DOHH2 (cell line): Measurements from ENCODE around the gene SPRR2F.

ENCODE experiments used
- H3F3A ChIP-seq: fragments of 200-600 bp; sonication (generic), shearing (Covaris generic); 2 replicates; pipeline ENCODE4 v1.6.0; 2016; ENCODE audit warnings: antibody characterized with exemption, mild to moderate bottlenecking; ENCODE audit not compliant: control insufficient read depth, insufficient read depth
- H3K27ac ChIP-seq: fragments of 200-600 bp; sonication (generic); 2 replicates; pipeline ENCODE4 v1.5.1; 2014; ENCODE audit warnings: low read depth, mild to moderate bottlenecking, low read length, moderate library complexity
- H3K27me3 ChIP-seq: fragments of 200-600 bp; sonication (generic); 2 replicates; pipeline ENCODE4 v1.6.1; 2014; ENCODE audit warnings: mild to moderate bottlenecking, low read length, mixed read lengths; ENCODE audit not compliant: control insufficient read depth
- H3K36me3 ChIP-seq: fragments of 200-600 bp; sonication (generic); 2 replicates; pipeline ENCODE4 v1.6.1; 2014; ENCODE audit warnings: mild to moderate bottlenecking, low read length, moderate library complexity, mixed read lengths; ENCODE audit not compliant: control insufficient read depth
- H3K4me1 ChIP-seq: fragments of 200-600 bp; sonication (generic); 2 replicates; pipeline ENCODE4 v1.6.1; 2014; ENCODE audit warnings: mild to moderate bottlenecking, low read length, mixed read lengths; ENCODE audit not compliant: control insufficient read depth
- H3K4me2 ChIP-seq: fragments of 200-600 bp; sonication (generic); 2 replicates; pipeline ENCODE4 v1.6.0; 2014; ENCODE audit warnings: mild to moderate bottlenecking, low read length, moderate library complexity
- H3K4me3 ChIP-seq: fragments of 200-600 bp; sonication (generic); 2 replicates; pipeline ENCODE4 v1.5.1; 2014; ENCODE audit warnings: mild to moderate bottlenecking, low read length, mixed read lengths
- H3K79me2 ChIP-seq: fragments of 200-600 bp; sonication (generic); 2 replicates; pipeline ENCODE4 v1.6.1; 2014; ENCODE audit warnings: mild to moderate bottlenecking, low read length, mixed read lengths; ENCODE audit not compliant: control insufficient read depth
- H3K9me2 ChIP-seq: fragments of 200-600 bp; sonication (generic); replicated peaks from 2 replicates; pipeline ENCODE4 v1.6.1; 2014; ENCODE audit warnings: mild to moderate bottlenecking, low read length, mixed read lengths; ENCODE audit not compliant: control insufficient read depth
- H3K9me3 ChIP-seq: fragments of 200-600 bp; sonication (generic); 2 replicates; pipeline ENCODE4 v1.6.1; 2014; ENCODE audit warnings: antibody characterized with exemption, low read length, mixed read lengths; ENCODE audit not compliant: control insufficient read depth, insufficient read depth
- H4K20me1 ChIP-seq: fragments of 200-600 bp; sonication (generic); 2 replicates; pipeline ENCODE4 v1.6.0; 2014; ENCODE audit warnings: low read depth, mild to moderate bottlenecking, antibody characterized with exemption, low read length, moderate library complexity; ENCODE audit not compliant: control insufficient read depth, insufficient read depth
- EZH2phosphoT487 ChIP-seq: fragments of 200-600 bp; sonication (generic); IDR thresholded peaks from 2 replicates; pipeline ENCODE4 v1.6.1; 2017; ENCODE audit warnings: borderline replicate concordance, mild to moderate bottlenecking, antibody characterized with exemption, low read length, moderate library complexity, mixed read lengths
- TF ChIP-seq, protein P1 (sequence below): fragments of 200-600 bp; sonication (generic); IDR thresholded peaks from one replicate; pipeline ENCODE4 v1.5.1; 2014; ENCODE audit warnings: antibody characterized with exemption, mild to moderate bottlenecking, low read depth, low read length; ENCODE audit not compliant: poor library complexity, severe bottlenecking

The SPRR2F gene, protein sequence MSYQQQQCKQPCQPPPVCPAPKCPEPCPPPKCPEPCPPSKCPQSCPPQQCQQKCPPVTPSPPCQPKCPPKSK

DNA sequence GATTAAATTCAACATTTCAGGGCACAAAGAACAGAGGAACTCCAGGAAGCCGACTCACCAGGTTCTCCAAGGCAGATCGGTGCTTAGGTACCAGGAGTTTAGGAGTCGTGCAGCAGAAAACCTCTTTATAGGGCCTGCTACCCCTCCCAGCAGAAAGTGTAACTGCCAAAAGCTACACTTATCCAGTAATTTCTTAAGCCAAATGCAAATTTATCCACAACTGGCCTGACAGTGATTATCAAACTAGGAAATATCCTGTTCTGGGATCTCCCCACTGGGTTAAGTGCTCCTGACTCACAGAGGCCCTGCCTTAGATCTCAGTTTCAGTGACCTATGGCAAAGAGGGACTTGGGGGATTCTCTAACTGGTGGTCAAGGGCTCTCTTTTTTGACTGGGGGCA, at the start of gene SPRR2F:
TSS of gene SPRR2F (minus strand) at position 101 of the 400 bp plus-strand sequence. CDS start 783 bp downstream, outside the sequence.
- TF ChIP-seq EZH2phosphoT487 = no peak
- TF ChIP-seq, protein P1, sequence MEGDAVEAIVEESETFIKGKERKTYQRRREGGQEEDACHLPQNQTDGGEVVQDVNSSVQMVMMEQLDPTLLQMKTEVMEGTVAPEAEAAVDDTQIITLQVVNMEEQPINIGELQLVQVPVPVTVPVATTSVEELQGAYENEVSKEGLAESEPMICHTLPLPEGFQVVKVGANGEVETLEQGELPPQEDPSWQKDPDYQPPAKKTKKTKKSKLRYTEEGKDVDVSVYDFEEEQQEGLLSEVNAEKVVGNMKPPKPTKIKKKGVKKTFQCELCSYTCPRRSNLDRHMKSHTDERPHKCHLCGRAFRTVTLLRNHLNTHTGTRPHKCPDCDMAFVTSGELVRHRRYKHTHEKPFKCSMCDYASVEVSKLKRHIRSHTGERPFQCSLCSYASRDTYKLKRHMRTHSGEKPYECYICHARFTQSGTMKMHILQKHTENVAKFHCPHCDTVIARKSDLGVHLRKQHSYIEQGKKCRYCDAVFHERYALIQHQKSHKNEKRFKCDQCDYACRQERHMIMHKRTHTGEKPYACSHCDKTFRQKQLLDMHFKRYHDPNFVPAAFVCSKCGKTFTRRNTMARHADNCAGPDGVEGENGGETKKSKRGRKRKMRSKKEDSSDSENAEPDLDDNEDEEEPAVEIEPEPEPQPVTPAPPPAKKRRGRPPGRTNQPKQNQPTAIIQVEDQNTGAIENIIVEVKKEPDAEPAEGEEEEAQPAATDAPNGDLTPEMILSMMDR = no peak
- H3K27me3 ChIP-seq = 0 out of 2 replicates have a peak, but pooled peaks cover 2% of the 10 kb centered on the region
- no peaks in the 10 kb centered on the region for H3K79me2 ChIP-seq
- no peak within 1 kb of the TSS for H3K27ac ChIP-seq
- H4K20me1 ChIP-seq = no peaks in the 10 kb centered on the region
- H3K4me1 ChIP-seq = no peaks in the 10 kb centered on the region
- H3K9me3 ChIP-seq = no peaks in the 10 kb centered on the region
- no peaks in the 10 kb centered on the region for H3K36me3 ChIP-seq
- no peak within 1 kb of the TSS for H3K4me2 ChIP-seq
- H3K9me2 ChIP-seq = no peaks in the 10 kb centered on the region; the same call in 1 of the 2 replicates
- no peaks in the 10 kb centered on the region for H3F3A ChIP-seq
- no peak within 1 kb of the TSS for H3K4me3 ChIP-seq

DNA sequence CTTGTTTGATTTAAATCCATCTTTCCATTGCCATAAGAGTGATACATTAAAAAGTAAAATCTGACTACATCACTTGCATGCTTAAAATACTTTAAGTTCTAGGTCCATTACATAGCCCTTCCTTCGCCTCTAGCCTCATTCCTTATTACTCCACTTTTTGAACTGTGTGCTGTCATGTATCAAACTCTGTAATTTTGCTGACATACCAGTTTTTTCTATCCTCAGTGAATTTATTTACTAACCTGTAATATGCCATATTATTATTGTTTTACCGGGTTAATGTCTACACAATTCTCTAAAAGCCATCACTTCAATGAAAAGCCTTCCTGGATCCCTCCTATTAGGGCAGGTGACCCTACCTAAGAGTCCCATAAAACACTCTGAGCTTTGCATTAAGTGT, 42.2 kb upstream of the SPRR2F start:
- Histone ChIP-seq H3K27me3 (no peaks in the 10 kb centered on the region), H3K4me1 (no peaks in the 10 kb centered on the region), H3K9me3 (peaks cover 11% of the 10 kb centered on the region), H3F3A (no peaks in the 10 kb centered on the region), H3K9me2 (no peaks in the 10 kb centered on the region), H3K27ac (no peak overlapping the region), H3K4me3 (no peak overlapping the region), H3K36me3 (no peaks in the 10 kb centered on the region), H4K20me1 (no peaks in the 10 kb centered on the region), H3K79me2 (no peaks in the 10 kb centered on the region), H3K4me2 (no peak overlapping the region)
- TF ChIP-seq, protein P1 = no peak
- TF ChIP-seq EZH2phosphoT487 = no peak

DNA sequence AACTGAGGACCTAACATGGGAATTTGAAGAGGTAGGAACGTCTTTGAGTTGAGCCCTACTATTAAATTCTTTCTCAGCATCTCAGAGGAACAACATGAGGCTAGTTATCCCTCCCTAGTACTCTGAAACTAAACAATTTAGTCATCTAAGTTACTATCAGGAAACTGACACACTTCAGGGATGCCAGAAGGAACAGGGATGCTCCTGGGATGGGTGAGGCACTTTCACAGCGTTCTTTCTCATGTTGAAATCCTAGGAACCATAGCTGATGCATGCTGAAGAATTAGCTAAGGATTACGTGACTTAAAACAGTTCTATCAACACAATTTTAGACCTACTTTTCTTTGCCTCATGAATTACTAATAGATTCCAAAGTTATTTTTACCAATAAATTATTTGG, 39.2 kb upstream of the SPRR2F start:
- H3K4me1 ChIP-seq = no peaks in the 10 kb centered on the region
- H3K4me3 ChIP-seq = no peak overlapping the region
- H3K9me3 ChIP-seq = no peaks in the 10 kb centered on the region
- no peaks in the 10 kb centered on the region for H3F3A ChIP-seq
- no peaks in the 10 kb centered on the region for H3K27me3 ChIP-seq
- H3K79me2 ChIP-seq = no peaks in the 10 kb centered on the region
- no peak overlapping the region for H3K4me2 ChIP-seq
- TF ChIP-seq, protein P1 = no peak
- no peak for TF ChIP-seq EZH2phosphoT487
- no peak overlapping the region for H3K27ac ChIP-seq
- H3K36me3 ChIP-seq = no peaks in the 10 kb centered on the region
- H4K20me1 ChIP-seq = no peaks in the 10 kb centered on the region
- H3K9me2 ChIP-seq = no peaks in the 10 kb centered on the region
